Mesenchymal stem cell (in vitro differentiated cells and primary cell): Measurements from ENCODE around the gene CYP2A6.

ENCODE experiments used
- DNase-seq: peaks from one replicate; pipeline ENCODE4 v3.0.0-alpha.2; 2013
- H2AFZ ChIP-seq: one replicate; pipeline ENCODE4 v1.6.1; 2013; ENCODE audit warnings: low read depth, mild to moderate bottlenecking, control low read depth, inconsistent platforms, low read length, moderate library complexity
- H2AK5ac ChIP-seq: 2 replicates; pipeline ENCODE4 v1.6.1; 2013; ENCODE audit warnings: low read length, moderate library complexity, mild to moderate bottlenecking, inconsistent platforms; ENCODE audit not compliant: severe bottlenecking
- H2BK120ac ChIP-seq: one replicate; pipeline ENCODE4 v1.6.1; 2013; ENCODE audit warnings: low read depth, mild to moderate bottlenecking, inconsistent platforms, low read length, moderate library complexity
- H2BK12ac ChIP-seq, 2 experiments: one replicate each; pipeline ENCODE4 v1.6.1; 2013; ENCODE audit warnings: inconsistent platforms in 2 of 2, low read length in 2 of 2, mild to moderate bottlenecking in 2 of 2, moderate library complexity in 2 of 2, control low read depth in 1 of 2
- H2BK15ac ChIP-seq: one replicate; pipeline ENCODE4 v1.6.1; 2013; ENCODE audit warnings: mild to moderate bottlenecking, low read depth, inconsistent platforms; ENCODE audit not compliant: poor library complexity, severe bottlenecking
- H2BK5ac ChIP-seq: 2 replicates; pipeline ENCODE4 v1.6.1; 2013; ENCODE audit warnings: low read depth, mild to moderate bottlenecking, low read length, control low read depth, inconsistent platforms; ENCODE audit not compliant: poor library complexity, severe bottlenecking
- H3K14ac ChIP-seq, 2 experiments: one replicate each; pipeline ENCODE4 v1.6.1; 2013; ENCODE audit warnings: inconsistent platforms in 2 of 2, low read length in 2 of 2, control low read depth in 1 of 2, mild to moderate bottlenecking in 1 of 2, moderate library complexity in 1 of 2
- H3K18ac ChIP-seq, 2 experiments: one replicate each; pipeline ENCODE4 v1.6.1; 2013; ENCODE audit warnings: inconsistent platforms in 2 of 2, low read length in 2 of 2, control low read depth in 1 of 2, low read depth in 1 of 2, mild to moderate bottlenecking in 1 of 2
- H3K23ac ChIP-seq, 2 experiments: one replicate each; pipeline ENCODE4 v1.6.1; 2013; ENCODE audit warnings: inconsistent platforms in 2 of 2, low read length in 2 of 2, mild to moderate bottlenecking in 2 of 2, moderate library complexity in 2 of 2, control low read depth in 1 of 2
- H3K27ac ChIP-seq: 2 replicates; pipeline ENCODE4 v1.5.1; 2013; ENCODE audit warnings: mild to moderate bottlenecking, moderate library complexity, low read length, control low read depth, inconsistent platforms; ENCODE audit not compliant: poor library complexity, severe bottlenecking
- H3K27me3 ChIP-seq, 2 experiments: 2 replicates each; pipeline versions ENCODE4 v1.6.1 to v1.7.0; 2013; ENCODE audit warnings: low read length in 2 of 2, mild to moderate bottlenecking in 2 of 2, moderate library complexity in 2 of 2, control low read depth in 1 of 2, inconsistent platforms in 1 of 2; ENCODE audit not compliant: control insufficient read depth in 1 of 2, insufficient read depth in 1 of 2
- H3K36me3 ChIP-seq, 2 experiments: 2 replicates each; pipeline versions ENCODE4 v1.6.1 to v1.7.0; 2013; ENCODE audit warnings: low read length in 2 of 2, control low read depth in 1 of 2, inconsistent platforms in 1 of 2, low read depth in 1 of 2, mild to moderate bottlenecking in 1 of 2; ENCODE audit not compliant: insufficient read depth in 2 of 2, control insufficient read depth in 1 of 2
- H3K4ac ChIP-seq, 2 experiments: one replicate each; pipeline ENCODE4 v1.6.1; 2013; ENCODE audit warnings: inconsistent platforms in 2 of 2, low read length in 2 of 2, mild to moderate bottlenecking in 2 of 2, moderate library complexity in 2 of 2, control low read depth in 1 of 2, low read depth in 1 of 2
- H3K4me1 ChIP-seq: 2 replicates; pipeline ENCODE4 v1.6.1; 2013; ENCODE audit warnings: low read depth, low read length, control low read depth; ENCODE audit not compliant: control insufficient read depth, insufficient read depth
- H3K4me2 ChIP-seq: 2 replicates; pipeline ENCODE4 v1.6.1; 2013; ENCODE audit warnings: low read length, mild to moderate bottlenecking, inconsistent platforms; ENCODE audit not compliant: poor library complexity, severe bottlenecking
- H3K4me3 ChIP-seq, 2 experiments: 2 replicates each; pipeline versions ENCODE4 v1.5.1 to v1.7.0; 2013; ENCODE audit warnings: low read length in 2 of 2, mild to moderate bottlenecking in 2 of 2, control low read depth in 1 of 2, low read depth in 1 of 2; ENCODE audit not compliant: insufficient read depth in 1 of 2
- H3K79me1 ChIP-seq: replicated peaks from 2 replicates; pipeline ENCODE4 v1.6.1; 2013; ENCODE audit warnings: mild to moderate bottlenecking, control low read depth, low read length, inconsistent platforms; ENCODE audit not compliant: poor library complexity, severe bottlenecking
- H3K9ac ChIP-seq: 2 replicates; pipeline ENCODE4 v1.7.0; 2013; ENCODE audit warnings: mild to moderate bottlenecking, low read length, moderate library complexity
- H3K9me3 ChIP-seq: 2 replicates; pipeline ENCODE4 v1.7.0; 2013; ENCODE audit warnings: mild to moderate bottlenecking, low read length; ENCODE audit not compliant: control insufficient read depth
- H4K8ac ChIP-seq: one replicate; pipeline ENCODE4 v1.6.1; 2013; ENCODE audit warnings: inconsistent platforms, mild to moderate bottlenecking, low read length, moderate library complexity
- H4K91ac ChIP-seq: one replicate; pipeline ENCODE4 v1.6.1; 2013; ENCODE audit warnings: mild to moderate bottlenecking, low read length, inconsistent platforms
- WGBS: methylation state at CpG from one replicate; pipeline ENCODE4 v1.1.7; 2013; ENCODE audit warnings: mixed read lengths; 5-methylcytosine and 5-hydroxymethylcytosine counted together

Gene CYP2A6

DNA sequence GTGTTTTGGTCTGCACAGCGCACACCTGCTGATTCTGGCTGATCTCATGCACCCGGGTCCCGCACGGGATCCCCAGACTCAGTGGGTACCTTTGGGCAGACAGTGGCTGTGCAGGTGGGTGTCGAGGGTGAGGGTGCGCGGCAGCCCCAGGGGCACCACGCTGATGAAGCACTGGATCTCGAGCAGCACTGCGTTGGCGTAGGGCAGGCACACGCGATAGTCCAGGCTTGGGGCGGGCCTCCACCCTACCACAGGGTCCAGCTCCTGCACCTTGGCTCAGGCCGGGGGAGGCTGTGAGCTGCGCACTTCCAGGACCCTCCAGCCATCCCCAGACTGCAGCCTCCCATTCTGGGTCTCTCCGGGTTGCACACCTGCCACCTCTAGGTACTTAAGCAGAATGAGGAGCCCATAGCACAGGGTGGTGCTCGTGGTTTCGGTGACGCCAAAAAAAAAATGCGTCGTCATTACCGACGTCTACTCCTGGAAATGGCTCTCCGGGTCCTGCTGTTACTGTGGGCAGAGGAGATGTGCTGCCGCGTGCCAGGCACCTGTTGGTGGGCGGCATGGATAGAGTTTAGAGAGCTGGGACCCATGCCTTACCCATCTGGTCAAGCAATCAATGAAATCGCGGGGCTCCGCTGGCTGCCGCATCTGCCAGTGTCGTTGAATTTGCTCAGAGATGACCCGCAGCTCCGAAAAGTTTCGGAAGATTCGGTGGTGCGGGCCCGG, 40.7 kb downstream of the CYP2A6 start:
- no peak overlapping the region for H4K91ac ChIP-seq
- peak overlapping the region; percentile 33 for H2BK15ac ChIP-seq
- peak overlapping the region; percentile 54 for H3K9ac ChIP-seq
- H3K4me3 ChIP-seq: no peak overlapping the region
- no peak overlapping the region for H3K4me2 ChIP-seq
- no peak overlapping the region for H3K14ac ChIP-seq
- no peak overlapping the region for H2BK120ac ChIP-seq
- H2BK12ac ChIP-seq: peak overlapping the region in 1 of 2 experiments; percentile 42
- no peak overlapping the region for H3K27ac ChIP-seq
- WGBS: 97% methylated on average over 38 of the region's 39 CpGs
- no peak overlapping the region for H3K23ac ChIP-seq
- H3K79me1 ChIP-seq: peaks cover 19% of the 10 kb centered on the region
- no peak overlapping the region for H2AFZ ChIP-seq
- peaks cover 51% of the 10 kb centered on the region in 2 experiments for H3K36me3 ChIP-seq
- peak overlapping the region in 1 of 2 experiments; percentile 12 for H3K4ac ChIP-seq
- H4K8ac ChIP-seq: no peak overlapping the region
- H2AK5ac ChIP-seq: peak overlapping the region; percentile 61
- H3K27me3 ChIP-seq: peaks cover 0 to 20% of the 10 kb centered on the region in 2 experiments
- peaks cover 37% of the 10 kb centered on the region for H3K4me1 ChIP-seq
- no peak overlapping the region for H3K18ac ChIP-seq
- H2BK5ac ChIP-seq: no peak overlapping the region
- H3K9me3 ChIP-seq: no peaks in the 10 kb centered on the region
- DNase-seq: no peak

DNA sequence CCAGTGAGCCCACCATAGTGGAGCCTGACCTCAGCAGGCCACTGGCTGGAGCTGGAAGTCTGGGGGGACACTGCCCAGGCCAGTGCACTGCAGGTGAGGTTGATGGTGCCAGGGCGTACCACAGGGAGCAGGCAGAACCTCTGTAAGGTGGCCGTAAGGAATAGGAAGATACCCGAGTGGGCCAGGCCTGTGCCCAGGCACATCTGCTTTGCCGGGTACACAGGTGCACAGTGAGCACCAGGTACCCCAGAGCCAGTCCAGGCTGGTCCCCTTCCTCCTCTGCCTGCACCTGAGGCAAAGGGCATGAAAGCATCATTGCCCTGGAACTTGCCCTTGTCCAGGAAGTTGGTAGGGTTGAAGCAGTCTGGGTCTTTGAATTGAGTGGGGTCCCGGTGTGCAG, 41.8 kb downstream of the CYP2A6 start:
- peaks cover 61% of the 10 kb centered on the region in 2 experiments for H3K36me3 ChIP-seq
- H3K4me1 ChIP-seq: peaks cover 43% of the 10 kb centered on the region
- over 99% methylated on average over 5 of the region's 5 CpGs for WGBS
- no peak overlapping the region for H4K8ac ChIP-seq
- H3K27me3 ChIP-seq: peaks cover 0 to 13% of the 10 kb centered on the region in 2 experiments
- H3K27ac ChIP-seq: no peak overlapping the region
- H4K91ac ChIP-seq: no peak overlapping the region
- H2BK120ac ChIP-seq: no peak overlapping the region
- H2BK5ac ChIP-seq: no peak overlapping the region
- no peaks in the 10 kb centered on the region for H3K9me3 ChIP-seq
- DNase-seq: no peak
- H2AFZ ChIP-seq: no peak overlapping the region
- H3K18ac ChIP-seq: no peak overlapping the region
- no peak overlapping the region for H3K9ac ChIP-seq
- no peak overlapping the region for H3K4ac ChIP-seq
- no peak overlapping the region for H2AK5ac ChIP-seq
- no peak overlapping the region for H3K14ac ChIP-seq
- no peak overlapping the region for H3K4me3 ChIP-seq
- peaks cover 19% of the 10 kb centered on the region for H3K79me1 ChIP-seq
- H2BK15ac ChIP-seq: no peak overlapping the region
- no peak overlapping the region for H2BK12ac ChIP-seq
- no peak overlapping the region for H3K4me2 ChIP-seq
- H3K23ac ChIP-seq: peak overlapping the region in 1 of 2 experiments; percentile 23

DNA sequence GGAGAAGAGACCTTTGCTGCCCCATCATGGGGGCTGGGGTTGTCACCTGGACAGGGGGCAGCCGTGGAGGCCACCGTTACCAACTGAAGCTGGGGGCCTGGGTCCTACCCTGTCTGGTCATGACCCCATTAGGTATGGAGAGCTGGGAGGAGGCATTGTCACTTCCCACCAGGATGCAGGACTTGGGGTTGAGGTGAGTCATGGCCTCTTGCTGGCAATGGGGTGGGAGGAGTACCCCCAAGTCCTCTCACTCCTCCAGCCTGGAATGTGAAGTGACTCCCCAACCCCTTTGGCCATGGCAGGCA, 42.3 kb downstream of the CYP2A6 start:
- DNase-seq: no peak
- no peak overlapping the region for H2BK5ac ChIP-seq
- H3K4me3 ChIP-seq: no peak overlapping the region
- no peak overlapping the region for H3K18ac ChIP-seq
- H4K8ac ChIP-seq: no peak overlapping the region
- H3K79me1 ChIP-seq: peaks cover 19% of the 10 kb centered on the region
- no peak overlapping the region for H2BK120ac ChIP-seq
- H2BK15ac ChIP-seq: no peak overlapping the region
- H3K4me2 ChIP-seq: no peak overlapping the region
- no peak overlapping the region for H2AFZ ChIP-seq
- H3K23ac ChIP-seq: peak overlapping the region in 1 of 2 experiments; percentile 14
- no peak overlapping the region for H3K9ac ChIP-seq
- 91% methylated on average over 2 of the region's 2 CpGs for WGBS
- H3K9me3 ChIP-seq: no peaks in the 10 kb centered on the region
- no peak overlapping the region for H2BK12ac ChIP-seq
- H3K27ac ChIP-seq: no peak overlapping the region
- H2AK5ac ChIP-seq: no peak overlapping the region
- H3K14ac ChIP-seq: no peak overlapping the region
- peaks cover 66 to 67% of the 10 kb centered on the region in 2 experiments for H3K36me3 ChIP-seq
- H3K4ac ChIP-seq: no peak overlapping the region
- peaks cover 45% of the 10 kb centered on the region for H3K4me1 ChIP-seq
- H4K91ac ChIP-seq: no peak overlapping the region
- peaks cover 0 to 9% of the 10 kb centered on the region in 2 experiments for H3K27me3 ChIP-seq

DNA sequence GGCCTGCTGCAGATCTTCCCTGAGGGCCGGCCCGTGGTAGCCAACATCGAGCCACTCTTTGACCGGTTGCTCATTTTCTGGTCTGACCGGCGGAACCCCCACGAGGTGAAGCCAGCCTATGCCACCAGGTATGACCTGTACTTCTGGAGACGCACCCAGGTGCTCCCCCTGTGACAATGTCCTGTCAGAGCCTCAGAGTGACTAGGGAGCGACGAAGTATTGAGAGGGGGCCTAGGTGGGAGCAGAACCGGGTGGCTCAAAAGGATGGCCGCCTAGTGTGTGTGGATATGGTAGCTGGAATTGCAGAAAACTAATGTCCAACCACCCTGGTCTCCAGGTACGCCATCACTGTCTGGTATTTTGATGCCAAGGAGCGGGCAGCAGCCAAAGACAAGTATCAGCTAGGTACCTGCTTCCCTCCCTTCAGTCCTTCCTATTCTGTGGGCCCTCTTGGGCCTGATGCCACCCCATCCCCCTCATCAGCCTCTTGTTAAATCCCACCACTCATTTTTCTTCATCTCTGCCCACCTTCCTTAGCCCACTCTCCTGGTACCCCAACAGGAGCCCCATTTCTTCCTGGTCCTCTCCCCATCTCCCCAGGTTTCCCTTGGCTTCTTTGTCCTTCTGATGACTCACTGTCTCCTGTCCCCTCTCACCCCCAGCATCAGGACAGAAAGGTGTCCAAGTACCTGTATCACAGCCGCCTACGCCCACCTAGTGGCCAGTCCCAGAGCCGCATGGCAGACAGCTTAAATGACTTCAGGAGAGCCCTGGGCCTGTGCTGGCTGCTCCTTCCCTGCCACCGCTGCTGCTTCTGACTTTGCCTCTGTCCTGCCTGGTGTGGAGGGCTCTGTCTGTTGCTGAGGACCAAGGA, 42.9 kb downstream of the CYP2A6 start:
- peak overlapping the region; percentile 58 for H3K9ac ChIP-seq
- H3K27me3 ChIP-seq: peaks cover 0 to 4% of the 10 kb centered on the region in 2 experiments
- WGBS: 78% methylated on average over 18 of the region's 18 CpGs
- H4K91ac ChIP-seq: no peak overlapping the region
- H3K14ac ChIP-seq: no peak overlapping the region
- no peak overlapping the region for H3K4ac ChIP-seq
- no peak overlapping the region for H4K8ac ChIP-seq
- no peak overlapping the region for H2AK5ac ChIP-seq
- no peaks in the 10 kb centered on the region for H3K9me3 ChIP-seq
- H3K23ac ChIP-seq: peak overlapping the region in 1 of 2 experiments; percentile 14
- H3K18ac ChIP-seq: peak overlapping the region in 1 of 2 experiments; percentile 28
- H3K4me2 ChIP-seq: no peak overlapping the region
- H3K36me3 ChIP-seq: peaks cover 68 to 72% of the 10 kb centered on the region in 2 experiments
- no peak overlapping the region for H2BK15ac ChIP-seq
- peak overlapping the region in 1 of 2 experiments; percentile 10 for H2BK12ac ChIP-seq
- no peak overlapping the region for H2BK120ac ChIP-seq
- no peak overlapping the region for H2BK5ac ChIP-seq
- peak overlapping the region in 1 of 2 experiments; percentile 44 for H3K4me3 ChIP-seq
- DNase-seq: no peak
- H3K4me1 ChIP-seq: peaks cover 51% of the 10 kb centered on the region
- no peak overlapping the region for H2AFZ ChIP-seq
- H3K79me1 ChIP-seq: peaks cover 19% of the 10 kb centered on the region
- peak overlapping the region; percentile 9 for H3K27ac ChIP-seq
